ENCODE data around the gene TMEM250. TPM values are rescaled to one million over a fixed set of nuclear protein-coding genes. Genes with fewer than 3 reads are reported as not detected.

TMEM250 gene
- total RNA-seq, 4 donors from 2014 or later, result 23.8 to 31.1 (median 28.4) TPM

DNA sequence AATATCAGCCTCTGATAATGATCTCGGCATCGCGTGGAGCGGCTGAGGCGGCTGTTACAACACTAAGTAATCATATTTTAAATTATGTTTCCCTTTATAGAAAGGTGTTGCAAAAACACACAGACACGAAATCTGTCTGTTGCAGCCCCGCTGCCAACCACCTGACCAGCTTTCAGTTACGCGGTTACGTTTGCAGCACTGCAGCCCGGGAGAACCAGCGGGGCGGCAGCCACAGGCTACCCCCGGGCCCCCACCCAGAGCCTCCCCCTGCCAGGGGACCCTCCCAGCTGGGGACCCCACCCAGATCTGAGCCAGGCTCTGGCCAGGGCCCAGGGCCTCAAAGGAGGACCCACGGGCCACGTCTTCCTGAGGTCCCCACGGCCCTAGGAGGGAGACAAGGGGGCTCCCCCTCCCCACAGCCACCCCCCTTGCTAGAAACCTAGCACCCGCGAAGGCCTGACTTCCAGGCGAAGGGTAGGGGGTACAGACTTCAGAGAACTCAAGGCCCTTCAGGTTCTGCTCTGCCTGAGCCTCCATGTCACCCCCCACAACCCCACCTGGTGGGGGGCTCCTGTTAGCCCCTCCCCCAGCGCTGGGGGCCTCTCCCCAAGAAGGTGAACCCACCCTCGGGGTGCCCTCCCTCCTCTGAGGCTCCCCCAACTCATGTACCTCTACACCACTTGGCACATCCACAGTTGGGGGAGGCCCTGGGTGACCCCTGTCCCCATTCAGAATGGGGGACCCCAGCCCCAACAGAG, 29.6 kb downstream of the TMEM250 start:
- ATAC-seq (ENCODE audit: low FRiP score), result no peak
- TF ChIP-seq, protein P1, sequence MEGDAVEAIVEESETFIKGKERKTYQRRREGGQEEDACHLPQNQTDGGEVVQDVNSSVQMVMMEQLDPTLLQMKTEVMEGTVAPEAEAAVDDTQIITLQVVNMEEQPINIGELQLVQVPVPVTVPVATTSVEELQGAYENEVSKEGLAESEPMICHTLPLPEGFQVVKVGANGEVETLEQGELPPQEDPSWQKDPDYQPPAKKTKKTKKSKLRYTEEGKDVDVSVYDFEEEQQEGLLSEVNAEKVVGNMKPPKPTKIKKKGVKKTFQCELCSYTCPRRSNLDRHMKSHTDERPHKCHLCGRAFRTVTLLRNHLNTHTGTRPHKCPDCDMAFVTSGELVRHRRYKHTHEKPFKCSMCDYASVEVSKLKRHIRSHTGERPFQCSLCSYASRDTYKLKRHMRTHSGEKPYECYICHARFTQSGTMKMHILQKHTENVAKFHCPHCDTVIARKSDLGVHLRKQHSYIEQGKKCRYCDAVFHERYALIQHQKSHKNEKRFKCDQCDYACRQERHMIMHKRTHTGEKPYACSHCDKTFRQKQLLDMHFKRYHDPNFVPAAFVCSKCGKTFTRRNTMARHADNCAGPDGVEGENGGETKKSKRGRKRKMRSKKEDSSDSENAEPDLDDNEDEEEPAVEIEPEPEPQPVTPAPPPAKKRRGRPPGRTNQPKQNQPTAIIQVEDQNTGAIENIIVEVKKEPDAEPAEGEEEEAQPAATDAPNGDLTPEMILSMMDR (IDR thresholded peaks at IDR 0.05), result no peak
- DNase-seq (ENCODE audit: low spot score), result no peak

DNA sequence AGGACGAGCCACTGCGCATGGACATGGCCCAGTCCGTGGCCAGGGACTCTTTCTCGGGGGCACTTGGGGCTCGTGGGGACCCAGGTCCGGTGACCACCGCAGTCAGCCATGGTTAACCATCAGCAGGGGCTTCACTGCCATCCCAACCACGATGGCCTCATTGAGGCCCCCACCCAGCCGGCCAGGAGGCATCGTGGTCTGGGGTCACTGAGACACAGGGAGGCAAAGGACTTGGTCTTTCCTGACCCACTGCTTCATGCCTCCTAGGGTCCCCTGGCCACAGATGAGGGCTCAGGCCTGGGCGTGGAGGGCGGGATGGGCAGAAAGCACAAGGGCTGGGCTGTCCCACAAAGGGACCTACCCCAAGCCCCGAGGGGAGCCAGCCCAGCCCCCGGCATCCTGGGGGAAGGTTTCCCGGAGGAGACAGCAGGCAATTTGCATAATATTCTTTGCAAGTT, 30.2 kb downstream of the TMEM250 start:
- DNase-seq (ENCODE audit: low spot score), result no peak
- TF ChIP-seq, protein P1 (IDR thresholded peaks at IDR 0.05), result no peak
- no peak for ATAC-seq (ENCODE audit: low FRiP score)

DNA sequence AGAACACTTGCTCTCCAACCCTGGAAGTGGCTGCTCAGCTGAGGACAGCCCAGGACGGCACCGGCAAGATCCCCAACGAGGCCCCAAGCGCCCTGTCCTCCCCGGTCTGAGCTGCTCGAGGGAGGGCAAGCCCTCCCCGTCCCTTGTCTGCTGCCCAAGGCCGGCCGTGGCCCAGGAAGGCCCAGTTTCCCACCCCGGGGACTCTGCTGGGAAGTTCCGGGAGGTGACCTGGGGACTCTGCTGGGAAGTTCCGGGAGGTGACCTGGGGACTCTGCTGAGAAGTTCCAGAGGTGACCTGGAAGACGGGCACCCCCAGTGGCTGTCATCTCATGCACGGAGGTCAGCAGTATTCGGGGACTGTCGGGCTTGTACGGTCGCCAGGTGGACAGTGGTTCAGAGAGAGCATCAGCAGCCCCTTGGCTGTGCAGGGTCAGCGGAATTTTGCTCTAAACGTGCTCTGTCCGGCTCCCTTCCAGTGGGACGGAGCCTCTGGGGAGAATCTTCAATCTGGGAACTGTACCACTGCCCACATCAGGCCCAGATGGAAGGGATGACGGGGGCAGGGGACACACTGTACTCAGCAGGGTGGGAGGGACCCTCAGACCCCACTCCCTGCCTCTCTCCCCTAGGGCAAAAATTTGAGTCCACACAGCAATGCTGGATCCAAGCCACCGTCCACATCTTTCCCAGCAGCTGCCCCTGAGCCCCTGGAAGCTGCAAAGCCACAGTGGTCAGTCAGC, 30.8 kb downstream of the TMEM250 start:
- TF ChIP-seq, protein P1 (IDR thresholded peaks at IDR 0.05), result no peak
- no peak for DNase-seq (ENCODE audit: low spot score)
- no peak for ATAC-seq (ENCODE audit: low FRiP score)

DNA sequence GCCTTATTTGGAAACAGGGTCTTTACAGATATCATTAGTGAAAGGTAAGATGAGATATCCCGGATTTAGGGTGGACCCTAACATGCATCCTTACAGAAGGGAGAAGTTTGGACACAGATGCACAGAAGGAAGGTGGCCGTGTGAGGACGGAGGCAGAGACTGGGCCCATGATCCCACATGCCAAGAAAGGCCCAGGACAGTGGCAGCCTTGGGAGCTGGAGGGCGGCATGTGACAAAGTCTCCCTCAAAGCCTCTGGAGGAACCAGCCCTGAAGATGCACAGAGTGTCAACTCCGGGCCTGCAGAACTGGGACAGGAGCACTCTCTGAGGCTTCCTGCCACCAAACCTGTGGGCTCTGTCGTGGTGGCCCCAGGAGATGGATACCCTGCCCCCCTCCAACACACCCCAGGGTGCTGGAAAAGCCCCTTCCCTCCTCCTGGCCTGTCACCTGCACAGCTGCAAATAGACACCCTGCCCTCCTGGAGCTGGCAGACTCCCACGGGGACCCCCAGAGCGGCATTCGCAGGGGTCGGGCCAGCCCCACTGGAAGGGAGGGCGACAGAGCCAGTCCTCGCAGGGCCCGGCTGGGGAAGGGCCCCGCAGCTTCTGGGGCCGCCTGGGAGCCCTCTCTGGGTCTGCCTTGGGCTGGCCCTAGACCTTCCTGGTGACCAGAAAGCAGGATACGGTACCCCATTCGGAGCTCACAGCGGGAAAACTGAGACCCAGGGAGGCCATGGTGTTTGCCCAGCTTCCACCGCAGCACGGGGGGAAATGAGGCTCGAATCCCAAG, 31.5 kb downstream of the TMEM250 start:
- ATAC-seq (ENCODE audit: low FRiP score) (no peak), DNase-seq (ENCODE audit: low spot score) (no peak)
- TF ChIP-seq, protein P1 (IDR thresholded peaks at IDR 0.05), result no peak

DNA sequence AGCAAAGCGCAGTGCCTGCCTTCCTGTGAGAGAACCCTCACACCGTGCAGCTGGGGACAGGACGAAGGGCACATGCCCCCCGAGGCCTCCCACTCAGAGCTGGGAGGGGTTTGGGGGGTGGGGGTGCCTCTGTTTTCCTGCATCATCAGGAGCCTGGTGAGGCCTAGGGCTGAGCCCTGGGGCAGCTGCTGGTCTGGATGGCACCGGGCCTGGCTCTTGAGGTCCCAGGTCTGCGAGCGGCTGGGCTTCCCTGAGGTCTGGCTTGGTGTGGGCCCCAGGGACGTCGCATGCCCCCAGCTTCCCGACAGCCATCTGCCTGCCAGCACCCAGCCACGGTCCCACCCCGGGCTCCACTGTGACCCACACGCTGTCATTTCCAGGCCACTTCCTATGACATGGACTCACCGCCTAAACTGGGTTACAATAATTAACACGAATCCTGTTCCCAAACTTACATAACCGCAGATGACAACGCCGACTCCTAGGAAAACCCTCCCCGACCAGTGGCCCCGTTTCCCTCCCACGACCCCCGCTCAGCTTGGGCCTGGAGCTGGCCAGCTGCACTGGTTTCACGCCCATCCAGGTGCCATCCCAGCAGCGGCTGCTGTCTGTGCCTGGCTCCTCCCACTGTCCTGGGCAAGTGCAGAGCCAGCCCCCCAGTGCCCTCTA, 32.3 kb downstream of the TMEM250 start:
- no peak for ATAC-seq (ENCODE audit: low FRiP score)
- no peak for DNase-seq (ENCODE audit: low spot score)
- TF ChIP-seq, protein P1 (IDR thresholded peaks at IDR 0.05), result no peak

DNA sequence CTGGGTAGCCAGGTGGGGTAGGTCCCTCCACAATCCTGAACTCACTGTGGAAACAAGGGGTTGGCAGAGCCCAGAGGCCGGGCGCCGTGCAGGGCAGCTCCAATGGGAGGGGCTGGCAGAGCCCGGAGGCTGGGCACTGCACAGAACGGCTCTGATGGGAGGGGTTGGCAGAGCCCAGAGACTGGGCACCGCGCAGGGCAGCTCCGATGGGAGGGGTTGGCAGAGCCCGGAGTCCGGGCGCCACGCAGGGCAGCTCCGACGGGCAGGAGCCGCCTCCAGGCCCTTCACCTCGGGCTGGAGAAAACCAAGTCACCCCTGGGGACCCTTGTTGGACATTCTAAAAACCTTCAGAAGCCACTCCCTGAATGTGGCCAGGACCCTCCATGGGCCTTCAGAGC, 32.9 kb downstream of the TMEM250 start:
- TF ChIP-seq, protein P1 (IDR thresholded peaks at IDR 0.05), result no peak
- DNase-seq (ENCODE audit: low spot score) (no peak), ATAC-seq (ENCODE audit: low FRiP score) (peak; percentile 54)

Data from omental fat pad (tissue), 4 donors.